Colonic mucosa (tissue), 4 donors: ENCODE data around the gene EPB41L3. TPM values are rescaled to one million over a fixed set of nuclear protein-coding genes. Genes with fewer than 3 reads are reported as not detected.

Experiments
- DNase-seq: peaks from one replicate; pipeline ENCODE4 v3.0.0-alpha.2; 2020
- H3K27ac ChIP-seq: fragments of 200-600 bp; one replicate; pipeline ENCODE4 v1.8.0; 2021
- H3K27me3 ChIP-seq: fragments of 200-600 bp; one replicate; pipeline ENCODE4 v1.8.0; 2021
- H3K36me3 ChIP-seq: fragments of 200-600 bp; one replicate; pipeline ENCODE4 v1.8.0; 2021
- H3K4me1 ChIP-seq: fragments of 200-600 bp; one replicate; pipeline ENCODE4 v1.8.0; 2021; ENCODE audit warnings: mild to moderate bottlenecking
- H3K4me3 ChIP-seq: fragments of 200-600 bp; one replicate; pipeline ENCODE4 v1.8.0; 2021
- H3K9ac ChIP-seq, 2 donors: one replicate each; pipeline ENCODE4 v1.7.0; 2013; ENCODE audit warnings: control low read depth in 2 of 2, low read depth in 2 of 2, low read length in 2 of 2
- H3K9me3 ChIP-seq: fragments of 200-600 bp; one replicate; pipeline ENCODE4 v1.8.0; 2021
- CTCF ChIP-seq: fragments of 200-600 bp; IDR thresholded peaks from one replicate; pipeline ENCODE4 v1.8.0; 2022; ENCODE audit warnings: antibody characterized with exemption, mild to moderate bottlenecking
- intact Hi-C: fragments of 100-400 bp; cut with DNase I; formaldehyde crosslinking; loops from one replicate; pipeline ENCODE4 v1.14.1; 2022
- total RNA-seq, 2 donors: library from RNA; stranded (reverse); fragmentation: NEBNext Ultra II Directional in 1 of 2; extraction: Animal tissue kit (Norgen Biotek cat#: 25700) in 1 of 2; gene quantifications; one replicate each; pipeline ENCODE4 v1.2.1, GENCODE V29; 2021
- donor health status: healthy.
- donor health status: DM: no; HTN: no; CAD: no.
- donor health status: DM: no; HTN: no; CAD: no.

Gene EPB41L3
- total RNA-seq, 2 donors from 2014 or later = 43.3 to 78.0 TPM

- Histone ChIP-seq H3K36me3 (no peaks in the 10 kb centered on the region), H3K4me3 (no peak overlapping the region), H3K27me3 (no peaks in the 10 kb centered on the region), H3K4me1 (no peaks in the 10 kb centered on the region), H3K9ac (no peak overlapping the region), H3K9me3 (no peaks in the 10 kb centered on the region), H3K27ac (no peak overlapping the region)
- intact Hi-C loops = no loop called here
- no peak for DNase-seq
- TF ChIP-seq CTCF = no peak
Observed at GRCh38 chr18:5430131-5430530, 113.7 kb downstream of the EPB41L3 start.

- intact Hi-C loops = no loop called here
- Histone ChIP-seq H3K36me3 (no peaks in the 10 kb centered on the region), H3K4me3 (no peak overlapping the region), H3K9me3 (no peaks in the 10 kb centered on the region), H3K27me3 (no peaks in the 10 kb centered on the region), H3K4me1 (no peaks in the 10 kb centered on the region), H3K9ac (no peak overlapping the region), H3K27ac (no peak overlapping the region)
- no peak for TF ChIP-seq CTCF
- DNase-seq = no peak
Observed at GRCh38 chr18:5429681-5430080, 114.1 kb downstream of the EPB41L3 start.

GRCh38 chr18:5425721-5426120 lies 118.1 kb downstream of the EPB41L3 start:
- no peak overlapping the region for H3K9ac ChIP-seq
- H3K36me3 ChIP-seq = no peaks in the 10 kb centered on the region
- DNase-seq = no peak
- no peaks in the 10 kb centered on the region for H3K9me3 ChIP-seq
- intact Hi-C loops = no loop called here
- no peak for TF ChIP-seq CTCF
- H3K4me3 ChIP-seq = no peak overlapping the region
- no peaks in the 10 kb centered on the region for H3K27me3 ChIP-seq
- no peak overlapping the region for H3K27ac ChIP-seq
- H3K4me1 ChIP-seq = no peaks in the 10 kb centered on the region

GRCh38 chr18:5424903-5425664 lies 118.7 kb downstream of the EPB41L3 start:
- H3K36me3 ChIP-seq = no peaks in the 10 kb centered on the region
- no peaks in the 10 kb centered on the region for H3K4me1 ChIP-seq
- H3K9me3 ChIP-seq = no peaks in the 10 kb centered on the region
- no peak for DNase-seq
- no peak overlapping the region for H3K27ac ChIP-seq
- no peak overlapping the region for H3K4me3 ChIP-seq
- H3K27me3 ChIP-seq = no peaks in the 10 kb centered on the region
- TF ChIP-seq CTCF = no peak
- intact Hi-C loops = no loop called here
- no peak overlapping the region for H3K9ac ChIP-seq

GRCh38 chr18:5422626-5423025 lies 121.2 kb downstream of the EPB41L3 start:
- TF ChIP-seq CTCF = no peak
- no peaks in the 10 kb centered on the region for H3K36me3 ChIP-seq
- intact Hi-C loops = no loop called here

More at GRCh38 chr18:5422626-5423025, 121.2 kb downstream of the EPB41L3 start:
- DNase-seq = no peak
- H3K9me3 ChIP-seq = no peaks in the 10 kb centered on the region
- H3K4me3 ChIP-seq = no peak overlapping the region
- H3K27me3 ChIP-seq = no peaks in the 10 kb centered on the region
- no peak overlapping the region for H3K9ac ChIP-seq
- no peak overlapping the region for H3K27ac ChIP-seq
- H3K4me1 ChIP-seq = no peaks in the 10 kb centered on the region
